ENCODE measurements around the gene OR8B2. TPM values are rescaled to one million over a fixed set of nuclear protein-coding genes. Genes with fewer than 3 reads are reported as not detected.

The OR8B2 gene, protein sequence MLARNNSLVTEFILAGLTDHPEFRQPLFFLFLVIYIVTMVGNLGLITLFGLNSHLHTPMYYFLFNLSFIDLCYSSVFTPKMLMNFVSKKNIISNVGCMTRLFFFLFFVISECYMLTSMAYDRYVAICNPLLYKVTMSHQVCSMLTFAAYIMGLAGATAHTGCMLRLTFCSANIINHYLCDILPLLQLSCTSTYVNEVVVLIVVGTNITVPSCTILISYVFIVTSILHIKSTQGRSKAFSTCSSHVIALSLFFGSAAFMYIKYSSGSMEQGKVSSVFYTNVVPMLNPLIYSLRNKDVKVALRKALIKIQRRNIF
- not detected for total RNA-seq

DNA sequence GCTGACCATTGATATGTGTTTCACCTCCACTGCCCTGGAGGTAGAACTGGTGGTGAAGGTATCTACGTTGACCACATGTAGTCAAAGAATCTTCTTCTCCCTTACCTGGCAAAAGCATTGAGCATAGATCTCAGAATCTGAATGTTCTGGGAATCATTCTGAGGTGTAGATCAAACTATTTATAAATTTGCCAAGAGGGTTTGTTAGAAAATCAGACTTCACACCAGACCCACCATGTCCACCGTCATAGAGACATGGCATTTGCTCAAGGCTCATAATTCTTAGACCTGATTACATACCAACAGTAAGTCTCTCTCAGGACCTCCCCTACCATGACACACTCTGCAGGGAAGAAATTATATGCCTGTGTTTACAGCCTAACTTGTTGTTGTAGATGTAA, at the start of gene OR8B2:
Gene OR8B2 (minus strand): TSS at position 101 of the 400 bp plus-strand sequence. CDS start 1,156 bp downstream, outside the sequence.

DNA sequence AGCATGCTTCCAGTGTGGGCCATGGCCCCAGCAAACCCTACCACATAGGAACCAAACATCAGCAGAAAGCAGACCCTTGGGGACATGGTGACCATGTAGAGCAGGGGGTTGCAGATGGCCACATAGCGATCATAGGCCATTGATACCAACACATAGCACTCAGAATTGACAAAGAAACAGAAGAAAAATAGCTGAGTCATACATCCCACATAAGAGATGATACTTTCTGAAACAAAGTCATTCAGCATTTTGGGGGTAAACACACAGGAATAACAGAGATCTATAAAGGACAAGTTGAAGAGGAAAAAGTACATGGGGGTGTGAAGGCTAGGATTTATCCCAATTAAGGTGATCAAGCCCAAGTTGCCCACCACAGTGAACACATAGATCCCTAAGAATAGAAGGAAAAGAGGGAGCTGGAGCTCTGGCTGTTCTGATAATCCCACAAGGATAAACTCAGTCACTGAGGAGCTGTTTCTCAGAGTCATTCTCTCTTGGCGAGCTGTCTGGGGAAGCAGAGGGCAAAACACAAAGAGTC, 40.2 kb upstream of the OR8B2 start, which contains the start of gene OR8B4:
Gene OR8B4 (minus strand): TSS at position 488 of the 538 bp plus-strand sequence. CDS start 0 bp downstream, at position 488.

DNA sequence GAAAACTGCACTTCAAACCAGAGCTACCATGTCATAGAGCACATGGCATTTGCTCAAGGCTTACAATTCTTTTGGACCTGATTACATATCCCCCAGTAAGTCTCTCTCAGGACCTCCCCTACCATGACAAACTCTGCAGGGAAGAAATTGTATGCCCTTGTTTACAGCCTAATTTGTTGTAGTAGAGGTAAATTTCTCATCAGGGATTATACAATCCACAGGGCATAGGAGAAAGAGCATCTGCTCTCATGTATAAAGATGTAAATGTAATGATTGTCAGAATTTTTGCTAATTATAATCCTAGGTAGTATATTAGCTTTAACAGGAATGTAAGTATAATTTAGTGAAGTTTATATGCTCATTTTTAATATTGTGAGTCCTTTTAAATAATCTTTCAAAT, 14.6 kb upstream of the OR8B2 start, which contains the start of gene OR8B3:
Gene OR8B3 (minus strand): TSS at position 101 of the 400 bp plus-strand sequence. CDS start 1,673 bp downstream, outside the sequence.

Other genes with a start within 250 kb of the OR8B2 start
- not detected for gene OR10D3, start 201.2 kb downstream of the OR8B2 start, total RNA-seq
- gene OR8G1, start 143.4 kb downstream of the OR8B2 start, total RNA-seq, result not detected
- not detected for gene OR8G5, start 128.1 kb downstream of the OR8B2 start, total RNA-seq
- not detected for gene OR8D1, start 70.5 kb downstream of the OR8B2 start, total RNA-seq
- not detected for gene OR8D2, start 64.3 kb downstream of the OR8B2 start, total RNA-seq
- not detected for gene OR8B3, start 14.5 kb upstream of the OR8B2 start, total RNA-seq
- gene OR8B4, start 40.4 kb upstream of the OR8B2 start, total RNA-seq, result not detected
- gene OR8B8, start 61.2 kb upstream of the OR8B2 start, total RNA-seq, result not detected
- gene OR8B12, start 159.2 kb upstream of the OR8B2 start, total RNA-seq, result not detected
- 0.23 TPM for gene OR8A1, start 185.5 kb upstream of the OR8B2 start, total RNA-seq
- gene PANX3, start 226.9 kb upstream of the OR8B2 start, total RNA-seq, result not detected
- gene TBRG1, start 238.4 kb upstream of the OR8B2 start, total RNA-seq, result 51.0 TPM

All from diencephalon (tissue), 1 donor.